HG03342 (cell line): ENCODE results near the gene LAD1.

Experiments
- ATAC-seq: cut with Tn5 transposase; IDR thresholded peaks from one replicate; pipeline ENCODE4 v1.9.1; 2021; ENCODE audit warnings: mild to moderate bottlenecking, moderate library complexity; ENCODE audit not compliant: unreplicated experiment

Gene LAD1

GRCh38 chr1:201419746-201420607 lies 20.9 kb upstream of the LAD1 start:
- ATAC-seq: no peak

DNA sequence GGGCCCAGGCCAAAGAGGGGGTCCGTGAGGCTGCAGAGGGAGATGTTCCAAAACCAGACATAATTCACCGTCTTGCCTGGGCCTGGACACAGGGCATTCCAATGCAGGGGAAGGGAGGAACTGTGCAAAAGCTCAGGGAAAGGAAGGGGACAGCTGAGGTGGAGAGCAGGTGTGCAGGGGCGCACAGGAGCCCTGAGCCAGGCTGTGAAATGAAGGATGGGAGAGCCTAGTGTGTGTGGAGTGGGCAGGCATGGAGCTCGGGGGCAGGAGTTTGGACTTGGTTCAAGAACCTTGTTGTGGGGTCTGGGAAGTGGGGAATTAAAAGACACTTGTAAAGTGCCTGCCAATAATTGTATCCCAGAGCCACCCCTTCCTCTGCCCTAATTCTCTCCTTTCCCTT lies 20.1 kb upstream of the LAD1 start:
- ATAC-seq: no peak

DNA sequence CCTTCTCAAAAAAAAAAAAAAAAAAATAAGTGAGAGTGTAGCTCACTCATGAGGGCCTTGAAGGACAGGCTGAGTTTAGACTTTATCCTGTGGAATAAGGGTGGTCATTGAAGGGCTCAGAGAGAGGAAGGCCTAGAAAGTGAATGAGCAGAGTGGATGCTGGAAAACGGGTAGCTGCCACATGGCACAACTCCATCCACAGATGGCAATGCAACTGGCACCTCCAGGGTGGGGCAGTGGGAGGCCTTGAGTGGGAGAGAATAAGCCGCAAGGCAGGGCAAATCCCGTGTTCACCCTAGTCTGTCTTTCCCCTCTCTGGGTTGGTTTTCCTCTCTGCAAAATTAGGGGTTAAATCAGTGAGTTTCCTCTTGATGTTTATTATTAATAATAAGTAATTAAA lies 19.3 kb upstream of the LAD1 start:
- ATAC-seq: no peak

DNA sequence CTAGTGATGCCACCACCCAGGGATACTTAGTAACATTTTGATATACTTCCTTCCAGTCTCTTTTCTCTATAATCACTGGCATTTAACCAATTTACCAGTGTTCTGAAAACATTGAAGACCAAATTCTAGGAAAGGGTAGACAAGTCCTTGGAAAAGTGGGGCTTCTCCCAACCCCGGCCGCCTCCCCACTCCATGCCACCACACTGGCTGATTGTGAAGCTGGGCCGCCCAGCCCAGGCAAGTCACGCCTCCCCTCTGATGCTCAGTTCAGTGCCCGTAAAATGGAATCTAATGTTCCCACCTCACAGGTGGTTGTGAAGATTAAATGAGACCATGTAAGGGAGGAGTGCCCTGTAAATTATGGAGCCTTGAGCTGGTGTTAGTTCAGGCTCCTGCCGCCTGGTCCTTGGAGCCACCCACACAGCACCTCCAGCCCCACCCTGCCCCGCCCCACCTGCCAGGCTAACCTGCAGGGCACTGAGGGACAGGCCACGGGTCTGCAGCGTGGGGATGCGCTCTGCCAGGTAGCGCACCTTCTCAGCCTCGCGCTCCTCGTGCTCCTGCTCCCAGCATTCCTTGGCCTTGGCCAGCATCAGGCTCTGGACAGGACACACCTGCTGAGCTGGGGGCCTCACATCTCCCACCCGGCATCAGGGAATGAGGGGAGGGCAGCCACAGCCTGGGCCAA lies 15.1 kb upstream of the LAD1 start:
- no peak for ATAC-seq

DNA sequence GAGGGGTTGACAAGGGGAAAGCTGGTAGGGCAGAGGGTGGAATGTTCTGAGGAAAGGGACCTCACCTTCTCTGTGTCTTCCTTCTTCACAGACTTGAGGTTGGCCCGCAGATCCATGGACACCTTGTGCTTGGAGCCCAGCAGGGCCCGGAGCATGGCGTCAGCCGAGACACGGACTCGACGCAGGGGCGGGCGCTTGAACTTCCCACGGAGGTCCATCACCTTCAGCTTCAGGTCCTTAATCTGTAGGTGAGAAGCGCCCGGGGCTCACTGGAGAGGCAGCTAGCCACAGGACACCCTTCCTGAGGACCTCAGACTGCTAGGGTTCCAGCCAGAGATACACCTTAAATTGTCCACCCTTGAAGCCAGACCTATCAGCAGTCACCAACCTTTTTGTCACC lies 12.2 kb upstream of the LAD1 start:
- ATAC-seq: no peak

GRCh38 chr1:201409440-201409839 lies 10.3 kb upstream of the LAD1 start:
- ATAC-seq: no peak

GRCh38 chr1:201408834-201409200 lies 9.7 kb upstream of the LAD1 start:
- ATAC-seq: no peak

- no peak for ATAC-seq
Measured at GRCh38 chr1:201408176-201408833, 9.2 kb upstream of the LAD1 start.

- ATAC-seq: no peak
Measured at GRCh38 chr1:201406831-201407406, 7.8 kb upstream of the LAD1 start.

DNA sequence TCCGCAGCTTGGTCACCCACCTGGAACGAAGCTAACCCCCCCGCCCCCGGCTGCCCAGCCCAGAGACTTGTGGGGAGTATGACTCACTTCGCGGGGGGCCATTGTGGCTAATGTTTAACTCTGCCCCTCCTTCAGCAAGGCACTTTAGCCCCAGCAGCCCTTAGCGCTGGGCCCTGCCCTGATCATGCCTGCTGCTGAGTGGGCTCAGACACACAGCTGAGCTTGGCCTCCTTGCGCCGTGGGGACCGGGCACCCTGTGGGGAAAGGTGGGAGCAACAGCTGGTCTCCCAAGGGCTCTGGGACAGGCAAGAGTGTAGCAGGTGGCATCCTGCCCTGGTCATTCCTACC lies 6.3 kb upstream of the LAD1 start:
- ATAC-seq: no peak

DNA sequence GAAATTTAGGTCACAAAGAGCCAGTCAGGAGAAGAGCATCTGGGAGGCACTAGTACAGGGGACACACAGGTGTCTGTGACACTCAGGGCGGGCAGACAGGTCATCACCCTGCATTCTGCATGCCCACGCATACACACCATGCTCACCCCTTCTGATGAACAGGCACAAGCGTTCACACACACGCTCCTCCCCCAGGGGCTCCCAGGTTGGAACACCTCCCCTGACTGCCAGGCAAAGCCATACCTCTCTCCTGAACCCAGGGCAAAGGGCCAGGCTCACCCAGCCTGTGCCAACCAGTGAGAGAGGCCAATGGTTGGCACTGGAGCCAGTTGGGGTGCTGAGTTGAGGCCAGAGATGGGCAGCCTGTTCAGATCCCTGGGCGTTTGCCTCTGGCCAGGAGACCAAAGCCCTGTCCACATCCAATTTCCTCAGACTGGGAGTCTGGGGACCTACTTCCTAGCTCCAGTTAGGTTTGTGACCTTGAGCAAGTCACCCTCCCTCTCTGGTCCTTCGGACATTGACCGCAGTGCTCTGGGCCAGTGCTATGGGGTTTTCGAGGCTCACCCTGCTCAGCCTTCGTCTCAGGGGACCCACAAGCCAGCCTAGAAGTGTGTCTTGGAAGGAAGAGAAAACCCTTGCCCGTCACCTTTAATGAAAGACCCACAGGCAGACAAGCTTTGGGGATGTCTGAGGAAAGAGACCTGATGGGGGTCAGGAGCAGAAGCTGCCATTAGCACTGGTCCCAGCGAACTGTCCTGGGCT lies 5.8 kb upstream of the LAD1 start:
- ATAC-seq: no peak

- no peak for ATAC-seq
Measured at GRCh38 chr1:201404055-201404454, 4.9 kb upstream of the LAD1 start.

DNA sequence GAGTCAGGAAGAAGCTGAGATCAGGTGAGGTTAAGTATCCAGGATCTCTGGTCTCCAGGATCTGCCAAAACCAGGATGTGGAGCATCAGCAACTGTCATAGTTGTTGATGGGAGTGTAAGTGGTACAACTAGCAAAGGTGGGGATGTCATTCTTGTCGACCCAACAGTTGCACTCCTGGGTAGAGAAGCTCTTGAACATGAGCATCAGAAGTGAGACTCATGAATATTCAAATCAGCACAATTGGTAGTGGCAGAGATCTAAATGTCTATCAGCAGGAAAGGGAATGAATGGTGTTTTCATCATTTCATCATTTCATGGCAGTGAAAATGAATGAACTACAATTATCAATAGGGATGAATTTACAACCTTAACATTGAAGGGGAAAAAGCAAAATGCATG lies 4.2 kb upstream of the LAD1 start:
- no peak for ATAC-seq

GRCh38 chr1:201401700-201402099 lies 2.6 kb upstream of the LAD1 start:
- ATAC-seq: no peak

DNA sequence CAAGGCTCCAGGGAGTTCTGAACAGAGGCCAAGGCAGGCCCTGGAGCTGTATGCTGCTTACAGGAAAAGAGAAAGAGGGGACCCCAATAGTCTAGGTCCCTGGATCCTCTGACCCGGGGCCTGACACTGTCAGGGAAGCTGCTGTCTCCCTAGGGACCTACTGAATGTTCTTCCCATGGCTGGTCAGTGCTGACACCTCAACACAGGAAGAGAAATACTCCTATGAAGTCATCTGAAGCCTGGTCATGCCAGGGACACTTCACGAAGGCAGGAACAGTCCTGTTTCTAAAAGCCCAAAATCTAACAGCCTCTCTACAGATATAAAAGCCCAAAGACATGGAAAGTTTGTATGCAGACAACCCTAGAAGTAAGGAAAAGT lies 1.7 kb upstream of the LAD1 start:
- ATAC-seq: no peak

DNA sequence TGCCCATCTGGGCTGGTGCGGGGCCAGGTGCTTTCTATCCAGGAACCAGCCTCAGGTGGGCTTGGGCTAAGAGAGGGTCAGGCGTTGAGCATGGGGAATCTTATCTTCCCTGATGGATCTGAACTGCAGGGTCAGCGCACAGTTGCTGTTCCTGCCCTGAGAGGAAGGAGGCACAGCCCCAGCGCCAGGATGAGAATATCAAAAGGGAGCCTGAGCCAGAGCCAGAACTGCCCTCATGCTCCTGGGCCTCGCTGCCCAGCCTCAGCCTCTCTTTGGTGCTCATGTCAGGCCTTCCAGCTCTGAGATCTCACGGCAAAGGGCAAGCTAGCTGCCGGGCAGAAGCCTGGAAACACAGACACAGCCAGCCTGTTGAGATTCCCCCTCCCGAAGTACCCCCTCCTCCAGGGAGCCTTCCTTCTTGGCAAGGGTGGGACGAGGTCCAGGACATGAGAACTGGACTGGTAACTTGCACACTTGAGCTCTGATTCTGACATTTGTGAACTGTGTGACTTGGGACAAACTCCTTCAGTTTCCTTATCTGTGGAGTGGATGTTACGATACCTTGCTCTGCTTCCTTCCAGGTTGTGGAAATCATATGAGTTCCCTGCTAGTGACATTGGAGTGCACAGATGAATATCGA lies 1.2 kb upstream of the LAD1 start:
- no peak for ATAC-seq

DNA sequence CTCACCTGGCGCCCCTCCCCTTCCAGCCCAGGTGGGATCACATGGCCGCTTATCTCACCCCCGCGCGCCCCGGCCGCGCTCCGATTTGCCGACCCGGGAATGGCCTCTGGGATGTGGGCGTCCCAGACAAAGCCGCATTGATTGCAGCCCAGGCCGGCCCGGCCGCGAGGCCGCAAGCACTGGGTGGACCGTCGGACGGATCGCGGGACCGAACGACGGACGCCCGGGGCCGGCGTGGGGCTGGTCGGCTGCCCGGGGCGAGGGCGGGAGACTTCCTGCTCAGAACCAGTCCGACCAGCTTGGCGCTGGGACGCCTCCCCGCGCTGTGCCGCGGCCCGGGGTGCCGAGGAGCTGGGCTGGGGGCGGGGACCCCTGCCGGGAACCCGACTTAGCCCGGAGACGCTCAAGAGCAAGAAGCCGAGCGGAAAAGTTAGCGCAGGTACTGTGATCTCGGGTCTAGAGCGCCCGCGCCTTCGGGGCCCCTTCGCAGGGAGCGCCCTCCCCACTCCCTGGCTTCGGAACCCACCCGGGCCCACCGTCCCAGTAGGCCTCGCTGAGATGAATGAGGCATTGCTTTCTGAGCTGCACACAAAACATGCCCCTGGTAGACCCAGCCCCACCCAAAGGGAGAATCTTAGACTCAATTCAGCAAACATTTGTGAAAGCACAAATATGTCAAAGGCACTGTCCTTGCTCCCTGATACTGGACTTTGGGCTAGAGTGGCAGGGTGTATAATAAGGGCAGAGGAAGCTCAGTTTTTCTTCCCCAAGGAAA lies 415 bp upstream of the LAD1 start:
- no peak for ATAC-seq

DNA sequence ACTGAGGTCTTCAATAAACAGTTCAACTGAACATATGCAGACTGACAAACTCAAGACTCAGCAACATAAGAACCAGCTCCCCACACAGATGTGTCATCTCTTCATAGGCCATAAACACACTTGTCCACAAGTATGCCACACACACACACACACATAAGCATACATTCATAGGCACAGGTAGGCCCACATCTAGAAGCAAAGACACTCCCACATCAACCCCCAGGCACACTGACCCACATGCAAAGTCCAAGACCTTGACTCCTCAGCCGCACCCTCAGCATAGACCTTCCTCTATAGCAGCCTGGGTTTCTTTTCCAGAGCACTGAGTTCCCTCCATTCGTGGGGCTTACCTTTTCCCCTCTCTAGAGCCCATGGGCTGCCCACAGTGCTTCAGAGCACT lies 1.4 kb downstream of the LAD1 start:
- ATAC-seq: no peak

DNA sequence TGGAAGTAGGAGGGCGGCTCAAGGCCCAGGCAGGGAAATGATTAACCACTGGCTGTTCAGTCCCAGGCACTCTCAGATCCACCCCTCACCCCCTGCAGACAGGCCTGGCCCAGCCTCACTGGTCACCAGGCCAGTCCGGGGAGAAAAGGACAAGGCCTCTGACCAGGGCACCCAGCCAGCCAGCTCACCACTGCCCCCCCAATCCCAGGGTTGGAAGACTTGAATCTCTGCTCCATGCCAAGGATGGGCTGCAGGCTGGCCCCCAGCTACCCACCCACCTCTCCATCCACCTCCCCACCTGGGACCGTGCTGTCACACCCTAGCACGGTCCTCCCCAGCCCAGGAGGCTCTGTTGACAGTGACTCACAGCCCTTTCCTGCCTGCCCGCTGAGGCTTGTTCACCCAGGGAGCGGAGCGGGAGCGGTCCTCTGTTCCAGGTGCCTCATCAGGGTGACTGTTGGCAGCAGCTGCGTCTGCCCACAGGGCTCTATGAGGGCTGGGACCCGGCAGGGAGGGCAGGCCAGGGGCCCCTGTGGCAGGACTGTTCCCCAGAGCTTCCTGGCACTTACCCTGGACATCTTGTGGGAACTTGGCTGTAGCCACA lies 2.2 kb downstream of the LAD1 start:
- ATAC-seq: no peak
